ENCODE measurements around the gene SLC25A13.
"Not testable (repeated sequence)": the region's sequence is repeated elsewhere in the genome, so short reads cannot be mapped to it uniquely, and the experiment has no call there.

The SLC25A13 gene

DNA sequence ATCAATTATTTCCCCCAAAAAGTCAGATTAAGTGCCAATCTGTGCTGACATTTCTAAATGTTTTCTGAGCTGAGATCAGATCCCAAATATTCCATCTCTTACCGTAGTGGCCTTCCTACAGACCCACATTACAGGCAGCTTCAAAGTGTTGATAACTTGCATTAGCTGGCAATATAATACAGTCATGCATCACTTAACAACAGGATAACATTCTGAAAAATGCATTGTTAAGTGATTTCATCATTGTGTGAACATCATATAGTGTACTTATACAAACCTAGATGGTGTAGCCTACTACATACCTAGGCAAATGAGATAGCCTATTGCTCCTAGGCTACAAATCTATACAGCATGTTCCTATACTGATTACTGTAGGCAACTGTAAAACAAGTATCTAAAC, 22.4 kb downstream of the SLC25A13 start:
- H3K9ac ChIP-seq (ENCODE audit: low read length), result no peak overlapping the region
- no peaks in the 10 kb centered on the region for H3K27me3 ChIP-seq (replicated peaks; ENCODE audit: insufficient read depth, low read length)
- H4K20me1 ChIP-seq (ENCODE audit: insufficient read depth, low read length), result no peaks in the 10 kb centered on the region
- no peaks in the 10 kb centered on the region for H3K9me3 ChIP-seq (replicated peaks; ENCODE audit: insufficient read depth, low read length)
- no peaks in the 10 kb centered on the region for H3K9me2 ChIP-seq (replicated peaks; ENCODE audit: insufficient read depth, low read length)
- no peaks in the 10 kb centered on the region for H3K36me3 ChIP-seq (replicated peaks; ENCODE audit: insufficient read depth, low read length)
- no peaks in the 10 kb centered on the region for H3K4me1 ChIP-seq (ENCODE audit: low read length)
- DNase-seq, result no peak
- no peak overlapping the region for H2AFZ ChIP-seq (ENCODE audit: low read length)
- H3K27ac ChIP-seq (ENCODE audit: low read length), result no peak overlapping the region
- H3K4me2 ChIP-seq (ENCODE audit: low read depth, low read length), result no peak overlapping the region
- H3K4me3 ChIP-seq (ENCODE audit: low read length), result no peak overlapping the region
- no peaks in the 10 kb centered on the region for H3F3A ChIP-seq (ENCODE audit: insufficient read depth, low read length)
- TF ChIP-seq EZH2phosphoT487 (IDR thresholded peaks at IDR 0.05; ENCODE audit: low read length) (no peak), EZH2 (optimal IDR thresholded peaks at IDR 0.05; ENCODE audit: low read depth, low read length) (no peak)
- TF ChIP-seq, protein P1, sequence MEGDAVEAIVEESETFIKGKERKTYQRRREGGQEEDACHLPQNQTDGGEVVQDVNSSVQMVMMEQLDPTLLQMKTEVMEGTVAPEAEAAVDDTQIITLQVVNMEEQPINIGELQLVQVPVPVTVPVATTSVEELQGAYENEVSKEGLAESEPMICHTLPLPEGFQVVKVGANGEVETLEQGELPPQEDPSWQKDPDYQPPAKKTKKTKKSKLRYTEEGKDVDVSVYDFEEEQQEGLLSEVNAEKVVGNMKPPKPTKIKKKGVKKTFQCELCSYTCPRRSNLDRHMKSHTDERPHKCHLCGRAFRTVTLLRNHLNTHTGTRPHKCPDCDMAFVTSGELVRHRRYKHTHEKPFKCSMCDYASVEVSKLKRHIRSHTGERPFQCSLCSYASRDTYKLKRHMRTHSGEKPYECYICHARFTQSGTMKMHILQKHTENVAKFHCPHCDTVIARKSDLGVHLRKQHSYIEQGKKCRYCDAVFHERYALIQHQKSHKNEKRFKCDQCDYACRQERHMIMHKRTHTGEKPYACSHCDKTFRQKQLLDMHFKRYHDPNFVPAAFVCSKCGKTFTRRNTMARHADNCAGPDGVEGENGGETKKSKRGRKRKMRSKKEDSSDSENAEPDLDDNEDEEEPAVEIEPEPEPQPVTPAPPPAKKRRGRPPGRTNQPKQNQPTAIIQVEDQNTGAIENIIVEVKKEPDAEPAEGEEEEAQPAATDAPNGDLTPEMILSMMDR (IDR thresholded peaks at IDR 0.05; ENCODE audit: low read length), result no peak
- 0 out of 2 replicates have a peak, but pooled peaks cover 11% of the 10 kb centered on the region for H3K79me2 ChIP-seq (ENCODE audit: low read length)

DNA sequence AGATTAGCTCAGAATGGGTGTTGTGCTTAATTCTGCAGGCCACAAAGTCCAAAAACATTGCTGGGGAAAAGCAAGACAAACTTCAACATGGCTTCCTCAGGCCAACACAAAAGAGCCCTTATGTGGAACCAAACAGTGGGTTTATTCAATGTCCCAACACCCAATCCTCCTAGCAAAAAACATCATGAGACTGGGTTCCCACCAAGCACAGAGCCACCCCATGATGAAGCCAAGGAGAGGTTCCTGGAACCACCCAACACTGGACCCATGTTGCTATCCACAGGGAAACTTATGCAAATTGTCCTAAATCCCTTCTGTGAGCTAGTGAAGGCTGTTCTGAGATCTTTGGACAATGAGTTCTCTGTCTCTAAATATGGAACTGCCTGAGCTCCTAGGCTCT, 24.0 kb downstream of the SLC25A13 start:
- Histone ChIP-seq H3K9me2 (replicated peaks; ENCODE audit: insufficient read depth, low read length) (no peaks in the 10 kb centered on the region), H3F3A (ENCODE audit: insufficient read depth, low read length) (no peaks in the 10 kb centered on the region), H3K4me1 (ENCODE audit: low read length) (no peaks in the 10 kb centered on the region), H2AFZ (ENCODE audit: low read length) (no peak overlapping the region), H3K4me3 (ENCODE audit: low read length) (no peak overlapping the region), H3K36me3 (replicated peaks; ENCODE audit: insufficient read depth, low read length) (no peaks in the 10 kb centered on the region), H3K27ac (ENCODE audit: low read length) (no peak overlapping the region), H3K9ac (ENCODE audit: low read length) (no peak overlapping the region), H3K4me2 (ENCODE audit: low read depth, low read length) (no peak overlapping the region), H4K20me1 (ENCODE audit: insufficient read depth, low read length) (no peaks in the 10 kb centered on the region), H3K9me3 (replicated peaks; ENCODE audit: insufficient read depth, low read length) (no peaks in the 10 kb centered on the region), H3K79me2 (ENCODE audit: low read length) (0 out of 2 replicates have a peak, but pooled peaks cover 5% of the 10 kb centered on the region), H3K27me3 (replicated peaks; ENCODE audit: insufficient read depth, low read length) (no peaks in the 10 kb centered on the region)
- no peak for DNase-seq
- TF ChIP-seq, protein P1 (IDR thresholded peaks at IDR 0.05; ENCODE audit: low read length), result no peak
- no peak for TF ChIP-seq EZH2phosphoT487 (IDR thresholded peaks at IDR 0.05; ENCODE audit: low read length)
- no peak for TF ChIP-seq EZH2 (optimal IDR thresholded peaks at IDR 0.05; ENCODE audit: low read depth, low read length)

DNA sequence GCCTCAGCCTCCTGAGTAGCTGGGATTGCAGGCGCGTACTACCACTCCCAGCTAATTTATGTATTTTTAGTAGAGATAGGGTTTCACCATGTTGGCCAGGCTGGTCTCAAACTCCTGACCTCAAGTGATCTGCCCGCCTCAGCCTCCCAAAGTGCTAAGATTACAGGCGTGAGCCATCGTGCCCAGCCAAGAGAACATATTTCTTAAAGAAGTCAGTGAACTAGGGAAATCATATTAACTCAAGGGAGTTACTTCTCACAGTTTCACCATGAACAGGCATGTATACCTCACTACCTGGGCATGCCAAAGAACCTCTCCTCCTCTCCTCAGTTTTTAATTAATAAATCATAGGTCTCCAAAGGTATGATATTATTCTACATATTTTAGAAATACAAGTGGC, 24.5 kb downstream of the SLC25A13 start:
- not testable (repeated sequence) for H3K27me3 ChIP-seq (replicated peaks; ENCODE audit: insufficient read depth, low read length); H2AFZ ChIP-seq (ENCODE audit: low read length); DNase-seq; H3K27ac ChIP-seq (ENCODE audit: low read length); H4K20me1 ChIP-seq (ENCODE audit: insufficient read depth, low read length); H3K36me3 ChIP-seq (replicated peaks; ENCODE audit: insufficient read depth, low read length); H3K9me2 ChIP-seq (replicated peaks; ENCODE audit: insufficient read depth, low read length); H3K4me1 ChIP-seq (ENCODE audit: low read length); H3K9me3 ChIP-seq (replicated peaks; ENCODE audit: insufficient read depth, low read length); H3K4me3 ChIP-seq (ENCODE audit: low read length); H3K79me2 ChIP-seq (ENCODE audit: low read length); H3F3A ChIP-seq (ENCODE audit: insufficient read depth, low read length); H3K4me2 ChIP-seq (ENCODE audit: low read depth, low read length); H3K9ac ChIP-seq (ENCODE audit: low read length)

DNA sequence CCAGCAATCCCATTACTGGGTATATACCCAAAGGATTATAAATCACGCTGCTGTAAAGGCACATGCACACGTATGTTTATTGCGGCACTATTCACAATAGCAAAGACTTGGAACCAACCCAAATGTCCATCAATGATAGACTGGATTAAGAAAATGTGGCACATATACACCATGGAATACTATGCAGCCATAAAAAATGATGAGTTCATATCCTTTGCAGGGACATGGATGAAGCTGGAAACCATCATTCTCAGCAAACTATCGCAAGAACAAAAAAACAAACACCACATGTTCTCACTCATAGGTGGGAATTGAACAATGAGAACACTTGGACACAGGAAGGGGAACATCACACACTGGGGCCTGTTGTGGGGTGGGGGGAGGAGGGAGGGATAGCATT, 28.0 kb downstream of the SLC25A13 start:
- not testable (repeated sequence) for H3K79me2 ChIP-seq (ENCODE audit: low read length); H3K36me3 ChIP-seq (replicated peaks; ENCODE audit: insufficient read depth, low read length); DNase-seq; H3K9me2 ChIP-seq (replicated peaks; ENCODE audit: insufficient read depth, low read length); H4K20me1 ChIP-seq (ENCODE audit: insufficient read depth, low read length); H3K27me3 ChIP-seq (replicated peaks; ENCODE audit: insufficient read depth, low read length); H3K9ac ChIP-seq (ENCODE audit: low read length); H3K27ac ChIP-seq (ENCODE audit: low read length); H3F3A ChIP-seq (ENCODE audit: insufficient read depth, low read length); H3K4me2 ChIP-seq (ENCODE audit: low read depth, low read length); H3K4me1 ChIP-seq (ENCODE audit: low read length); H2AFZ ChIP-seq (ENCODE audit: low read length); H3K9me3 ChIP-seq (replicated peaks; ENCODE audit: insufficient read depth, low read length); H3K4me3 ChIP-seq (ENCODE audit: low read length)

Data from MM.1S (cell line).